GM19463 (cell line): Measurements from ENCODE around the gene TREM1.
A peak's percentile ranks its signal among the peaks of the same experiment; 100 is the strongest.

Experiments used
- ATAC-seq: cut with Tn5 transposase; IDR thresholded peaks from one replicate; pipeline ENCODE4 v1.9.1; 2021; ENCODE audit warnings: mild to moderate bottlenecking, moderate library complexity; ENCODE audit not compliant: unreplicated experiment

Gene TREM1

DNA sequence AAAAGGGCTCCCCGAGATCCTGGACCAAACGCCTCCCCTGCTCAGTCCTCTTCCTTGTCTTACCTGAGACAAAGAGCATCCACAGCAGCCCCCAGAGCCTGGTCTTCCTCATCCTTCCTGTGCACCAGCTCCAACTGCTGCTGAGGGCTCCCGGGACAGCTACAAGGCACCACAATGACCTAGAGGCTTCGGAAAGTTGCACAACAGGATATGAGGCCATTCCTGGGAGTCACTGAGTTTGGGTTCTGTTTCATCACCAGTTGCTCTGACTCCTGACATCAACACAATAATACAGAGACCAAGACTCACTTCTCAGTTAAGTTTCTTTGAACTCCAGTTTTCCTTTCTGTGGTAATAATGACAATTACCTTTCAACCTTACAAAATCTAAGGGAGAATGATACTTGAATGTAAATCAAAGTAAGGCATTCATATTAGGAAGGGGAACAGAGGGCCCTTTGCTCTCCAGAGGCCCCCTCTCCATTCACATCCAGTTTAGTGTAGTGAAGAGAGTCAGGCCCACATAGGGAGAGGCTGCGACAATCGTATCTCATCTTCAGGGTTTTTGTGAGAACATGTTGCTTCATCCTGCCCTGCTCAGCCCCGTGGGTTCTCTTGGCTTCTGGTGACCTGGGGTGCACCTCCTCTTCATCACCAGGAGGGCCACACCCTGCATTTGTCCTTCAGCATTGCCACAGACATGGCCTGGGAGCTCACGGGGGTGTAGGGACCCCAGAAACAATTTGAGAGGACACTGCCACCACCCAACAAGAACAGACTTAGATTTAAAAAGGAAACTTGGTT lies at the start of gene TREM1:
Gene TREM1 (minus strand): TSS at position 139 of the 803 bp plus-strand sequence. CDS start 27 bp downstream, at position 112.
- ATAC-seq, result no peak

GRCh38 chr6:41335943-41336342 lies 49.5 kb upstream of the TREM1 start:
- ATAC-seq, result no peak

DNA sequence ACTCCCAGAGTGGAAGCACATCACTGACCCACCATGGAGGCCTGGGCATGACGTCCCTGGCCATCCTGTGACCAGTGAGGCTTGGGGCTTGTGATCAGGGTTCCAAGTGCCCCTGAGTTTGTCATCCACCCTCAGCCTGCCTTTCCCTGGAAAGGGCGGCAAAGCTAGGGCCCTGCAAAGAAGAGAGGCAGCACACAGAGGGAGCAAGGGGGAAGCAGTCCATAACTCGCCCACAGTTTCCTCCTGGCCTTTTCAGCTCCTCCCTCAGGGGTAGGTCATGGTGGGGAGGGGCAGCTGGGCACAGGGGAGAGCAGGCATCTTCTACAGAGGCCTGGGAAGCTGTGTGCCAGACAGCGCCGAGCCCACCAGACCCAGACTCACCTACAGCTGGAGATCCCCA lies 48.8 kb upstream of the TREM1 start, which contains the start of gene NCR2:
Gene NCR2 (plus strand): TSS at position 313 of the 400 bp plus-strand sequence. CDS start 269 bp downstream, outside the sequence.
- no peak for ATAC-seq

DNA sequence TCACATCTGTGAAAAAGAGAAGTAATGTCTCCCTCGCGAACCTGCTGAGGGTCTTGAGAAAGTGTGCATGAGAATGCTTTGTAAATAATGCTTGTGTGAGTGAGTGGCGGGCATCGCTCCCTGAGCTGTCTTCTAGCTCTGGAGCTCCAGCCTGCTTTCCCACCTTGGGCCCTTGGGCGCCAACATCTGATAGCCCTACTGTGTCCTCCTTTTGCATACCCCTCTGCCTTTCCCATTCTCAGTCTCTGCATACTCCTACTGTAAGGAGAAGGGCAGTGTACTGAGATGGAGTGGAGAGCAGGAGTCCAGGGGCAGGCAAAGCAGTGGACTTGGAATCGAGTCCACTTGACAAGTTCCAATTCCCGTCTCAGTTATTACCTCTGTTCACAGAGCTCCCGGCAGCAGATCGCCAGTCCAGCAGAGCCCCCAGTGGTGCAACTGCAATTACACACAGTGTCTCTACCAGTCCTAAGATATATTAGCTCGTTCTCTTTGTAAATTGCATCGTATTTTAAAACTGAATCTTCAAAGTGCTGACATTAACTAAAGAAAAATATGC lies 48.1 kb upstream of the TREM1 start:
- no peak for ATAC-seq

DNA sequence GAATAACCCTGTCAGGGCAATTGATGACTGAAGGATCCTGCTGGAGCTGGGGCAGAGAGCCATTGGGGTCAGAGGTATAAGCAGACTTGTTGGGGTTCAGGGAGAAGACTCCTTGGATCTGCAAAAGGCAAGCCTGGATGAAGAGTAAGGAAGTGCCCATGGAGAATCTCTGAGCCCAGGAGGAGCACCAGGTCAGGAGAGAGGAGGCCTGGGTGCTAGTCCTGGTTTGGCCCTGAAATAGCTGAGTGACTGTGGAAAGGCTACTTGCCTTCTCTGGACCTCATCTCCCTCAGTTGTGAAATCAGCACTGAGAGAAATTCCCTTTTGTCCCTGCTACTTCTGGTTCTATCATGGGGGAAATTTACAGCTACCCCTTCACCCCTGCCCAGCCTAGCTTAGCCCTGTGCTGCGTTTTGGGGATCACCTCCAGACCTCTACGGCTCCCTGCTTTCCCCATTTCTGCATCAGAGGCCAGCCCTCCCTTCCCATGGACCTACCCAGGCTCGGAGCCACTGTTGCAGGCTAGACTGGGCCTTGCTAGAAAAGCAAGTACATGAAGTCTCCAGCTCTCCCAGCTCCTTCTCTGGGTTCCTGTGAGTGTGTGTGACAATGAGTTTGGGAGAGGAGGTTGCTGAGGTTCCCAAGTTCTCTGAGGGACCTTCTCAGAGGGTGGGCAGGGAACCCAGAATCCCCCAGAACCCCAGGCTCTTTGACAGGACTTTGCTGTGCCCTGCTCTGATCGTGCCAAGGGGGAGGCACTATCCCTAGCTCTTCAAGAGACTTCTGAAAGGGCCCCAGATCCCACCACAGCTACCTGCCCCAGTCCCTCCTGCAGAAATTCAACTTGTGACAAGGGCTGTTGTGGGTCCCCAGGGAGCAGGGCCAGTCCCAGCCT lies 46.6 kb upstream of the TREM1 start:
- peak; percentile 4 for ATAC-seq

DNA sequence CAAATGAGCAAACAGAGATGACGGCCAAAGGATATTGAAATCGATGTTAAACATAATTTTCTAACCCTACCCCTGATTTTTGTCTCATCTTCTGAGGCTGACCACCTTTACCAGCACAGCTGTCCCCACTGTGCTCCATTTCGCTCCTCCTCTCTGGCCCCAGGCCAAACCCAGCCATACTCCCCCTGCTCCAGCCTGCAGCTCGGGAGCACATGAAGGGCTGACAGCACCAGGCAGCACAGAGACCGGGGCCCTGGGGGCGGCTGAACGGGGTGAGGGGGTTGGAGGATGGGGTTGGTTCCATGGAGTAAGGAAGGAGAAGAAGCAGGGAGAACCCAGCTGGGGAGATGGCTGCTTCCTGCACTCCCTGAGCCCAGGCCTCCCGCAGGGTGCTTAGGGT lies 45.8 kb upstream of the TREM1 start:
- no peak for ATAC-seq

- ATAC-seq, result no peak
Measured at GRCh38 chr6:41331401-41332150, 45.1 kb upstream of the TREM1 start.

- ATAC-seq, result no peak
Measured at GRCh38 chr6:41327177-41327576, 40.7 kb upstream of the TREM1 start.

- no peak for ATAC-seq
Measured at GRCh38 chr6:41326092-41326491, 39.6 kb upstream of the TREM1 start.

DNA sequence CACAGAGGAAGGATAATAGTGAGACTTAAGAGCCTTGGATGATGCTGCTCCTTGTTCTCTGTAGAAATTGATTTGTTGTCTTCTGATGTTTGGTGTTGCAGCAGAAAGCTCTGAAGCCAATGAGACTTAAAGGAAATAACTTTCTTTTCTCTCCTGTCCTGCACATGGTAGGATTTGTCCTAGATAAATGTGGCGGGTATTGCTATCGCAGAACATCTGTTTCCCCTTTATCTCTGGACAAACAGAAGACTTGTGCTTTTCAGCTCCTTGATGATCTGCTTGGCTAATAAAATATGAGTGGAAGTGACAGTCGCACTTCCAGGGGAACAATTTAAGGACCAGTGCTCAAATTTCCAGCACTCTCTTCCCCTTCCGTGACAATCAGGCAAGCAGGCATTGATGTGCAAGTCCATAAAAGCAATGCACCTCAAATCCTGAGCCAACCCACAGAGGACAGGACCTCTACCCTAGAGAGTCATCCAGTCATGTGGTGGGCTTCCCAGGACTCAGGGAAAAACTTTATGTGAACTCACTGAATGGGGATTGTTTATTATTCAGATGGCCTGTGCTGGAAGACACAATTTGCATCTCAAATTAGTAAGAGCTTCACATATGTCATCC lies 39.1 kb upstream of the TREM1 start:
- ATAC-seq, result no peak

GRCh38 chr6:41321183-41321582 lies 34.7 kb upstream of the TREM1 start:
- ATAC-seq, result no peak

DNA sequence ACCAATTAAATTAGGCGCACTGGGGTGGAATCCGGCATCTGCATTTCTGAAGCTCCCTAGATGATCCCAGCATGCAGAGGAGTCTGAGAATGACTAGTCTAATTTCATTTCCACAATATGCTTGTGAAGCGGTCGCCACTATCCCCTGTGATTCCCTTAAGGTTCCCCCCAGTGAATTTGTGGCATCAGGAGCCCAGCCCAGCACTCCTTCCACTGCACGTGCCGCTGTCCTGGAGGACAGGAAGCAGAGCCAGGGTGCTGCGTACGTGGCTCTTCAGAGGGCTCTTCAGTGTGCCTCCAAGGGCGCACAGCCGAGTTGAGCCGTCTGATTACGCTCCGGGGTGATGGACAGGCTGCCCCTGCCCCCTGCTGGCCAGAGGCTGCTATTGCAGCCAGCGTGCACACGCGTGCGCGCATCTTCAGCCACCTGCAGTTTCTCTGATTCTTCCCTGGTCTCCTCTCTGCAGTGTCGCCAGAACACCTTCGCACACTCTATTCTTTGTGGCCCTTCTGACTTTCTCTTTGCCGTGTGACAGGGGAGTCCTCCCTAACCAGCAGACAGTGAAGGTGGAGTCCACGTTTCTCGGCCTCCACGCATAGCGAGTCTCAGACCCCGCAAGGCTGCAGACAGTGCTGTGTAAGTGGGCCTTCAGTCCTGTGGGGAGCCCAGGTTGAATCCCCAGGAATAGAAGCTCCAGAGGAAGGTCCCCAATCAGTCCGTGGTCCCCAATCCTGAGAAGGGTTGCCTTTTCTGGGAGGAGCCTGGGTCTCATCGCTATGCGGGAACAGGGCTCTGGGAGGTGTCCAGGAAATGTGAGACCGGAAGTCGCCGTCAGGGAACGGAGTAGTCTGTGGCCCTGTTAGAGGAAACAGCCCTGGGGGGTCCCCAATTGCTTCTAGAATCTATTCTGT lies 32.4 kb upstream of the TREM1 start:
- peak; percentile 93 for ATAC-seq

DNA sequence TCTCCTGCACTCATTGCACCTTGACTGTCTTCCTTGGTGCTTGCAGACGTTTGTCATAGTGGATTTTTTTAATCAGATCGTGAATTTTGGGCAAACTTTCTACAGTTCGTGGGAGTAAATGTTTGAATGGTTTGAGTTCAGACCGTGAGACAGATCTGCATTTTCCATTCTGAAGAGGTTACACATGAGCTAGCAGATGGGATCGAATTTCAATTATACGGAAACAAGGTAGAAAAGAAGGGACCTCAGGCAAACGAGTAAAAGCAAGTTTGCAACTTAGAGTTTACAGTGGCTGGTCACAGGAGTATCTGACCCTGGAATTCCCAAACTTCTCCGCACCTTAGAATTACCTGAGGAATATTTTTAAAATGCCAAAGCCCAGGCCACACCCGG lies 31.8 kb upstream of the TREM1 start:
- no peak for ATAC-seq

DNA sequence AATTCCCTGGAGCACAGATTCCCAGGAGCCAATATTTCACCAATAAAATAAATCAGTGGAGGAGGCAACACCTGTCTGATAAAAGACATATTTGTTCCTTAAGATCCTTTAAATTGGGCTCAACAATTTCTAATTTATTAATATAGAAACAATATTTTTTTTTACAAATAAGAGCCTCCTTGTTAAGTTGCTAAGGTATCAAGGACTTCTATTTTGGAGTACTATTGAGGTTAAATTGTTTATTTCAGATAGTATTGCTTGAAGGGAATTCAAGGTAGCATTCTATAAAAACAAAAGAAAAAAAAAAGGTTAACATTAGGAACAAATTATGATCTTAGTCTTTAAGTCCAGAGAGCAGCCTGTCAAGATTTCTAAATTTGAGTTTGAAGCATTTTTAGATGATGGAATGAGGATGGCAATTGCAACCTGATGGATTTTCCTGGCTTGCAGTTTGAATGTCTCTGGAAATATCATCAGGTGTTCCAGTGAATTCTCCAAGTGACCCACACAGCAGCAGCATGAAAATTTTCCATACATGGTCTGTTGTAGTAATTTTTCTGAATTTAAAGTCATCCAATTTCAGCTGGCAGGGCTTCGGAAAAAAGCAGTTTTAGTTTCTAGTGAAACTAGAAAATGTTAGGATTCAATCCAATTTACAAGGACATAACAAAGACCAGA lies 29.6 kb upstream of the TREM1 start:
- no peak for ATAC-seq

- no peak for ATAC-seq
Measured at GRCh38 chr6:41315203-41315602, 28.7 kb upstream of the TREM1 start.

DNA sequence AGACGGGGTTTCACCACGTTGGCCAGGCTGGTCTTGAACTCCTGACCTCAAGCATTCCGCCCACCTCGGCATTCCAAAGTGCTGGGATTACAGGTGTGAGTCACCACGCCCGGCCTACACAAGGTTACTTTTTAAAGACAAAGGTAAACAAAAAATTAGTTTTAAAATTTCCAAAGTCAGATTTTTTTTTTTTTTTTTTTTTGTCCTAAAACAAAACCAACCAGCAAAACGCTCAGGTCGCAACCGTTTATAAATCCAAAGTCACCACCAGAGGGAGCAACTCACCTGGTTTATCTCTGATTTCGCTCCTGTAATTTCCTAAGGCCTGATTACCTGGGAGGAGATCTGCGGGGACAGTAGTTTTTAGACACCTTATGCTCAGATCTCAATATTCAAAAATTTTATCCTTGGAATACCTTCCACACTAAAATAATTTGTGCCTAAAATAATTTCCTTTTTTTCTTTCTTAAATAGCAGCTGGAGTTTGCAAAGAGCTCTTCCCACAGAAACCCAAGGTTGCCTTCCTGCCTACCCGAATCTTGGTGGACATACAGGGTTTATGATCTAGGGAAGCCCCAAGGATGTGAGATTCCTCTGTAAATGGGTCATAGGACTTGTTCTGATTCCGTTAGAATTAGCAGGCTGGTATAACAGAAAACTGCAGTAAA lies 19.8 kb upstream of the TREM1 start:
- no peak for ATAC-seq

- ATAC-seq, result no peak
Measured at GRCh38 chr6:41302638-41303037, 16.2 kb upstream of the TREM1 start.

- ATAC-seq, result no peak
Measured at GRCh38 chr6:41298785-41299502, 12.5 kb upstream of the TREM1 start.
